ENCODE measurements around the gene SSTR4. TPM values are rescaled to one million over a fixed set of nuclear protein-coding genes. Genes with fewer than 3 reads are reported as not detected.

SSTR4 gene
- total and polyA plus RNA-seq, 2 of the 13 experiments (the other 11 are each of a cell fraction or from before 2014, with no cell fraction given), result not detected

DNA sequence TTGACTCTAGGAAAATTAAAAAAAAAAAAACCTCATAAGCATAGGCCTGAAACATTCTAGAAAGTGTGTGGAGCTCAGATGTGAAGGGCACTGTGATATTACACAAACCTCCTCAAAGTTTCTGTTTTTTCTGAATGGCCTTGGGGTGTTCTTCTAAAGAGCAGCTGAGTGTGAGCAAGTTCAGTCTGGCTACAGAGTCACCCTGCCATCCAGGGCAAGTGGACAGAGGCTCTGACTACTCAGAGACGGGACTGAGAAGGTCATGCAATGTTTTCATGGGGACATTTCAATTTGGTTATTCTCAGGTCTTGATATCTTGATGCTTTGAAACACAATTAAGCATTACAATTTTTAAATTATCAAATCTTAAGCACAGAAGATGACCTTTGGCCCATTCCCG, 36.6 kb upstream of the SSTR4 start:
- BruUV-seq (replicated peaks), result no TSS peak
- ATAC-seq, result no peak
- Histone ChIP-seq H4K20me1 (ENCODE audit: insufficient read depth, low read length) (no peaks in the 10 kb centered on the region), H3K27ac (ENCODE audit: extremely low read length, insufficient read depth, low read length) (no peak overlapping the region), H3K4me2 (ENCODE audit: low read depth, low read length) (no peak overlapping the region), H3K4me3 (replicated peaks in 1 of 3; ENCODE audit: insufficient read depth in 1 of 3, low read depth in 2 of 3, low read length in 3 of 3) (no peak overlapping the region), H2AFZ (ENCODE audit: low read length) (no peak overlapping the region), H3K79me2 (ENCODE audit: insufficient read depth, low read length) (no peaks in the 10 kb centered on the region), H3K36me3 (replicated peaks in 1 of 2; ENCODE audit: control insufficient read depth in 1 of 2, insufficient read depth in 2 of 2, low read length in 2 of 2) (no peaks in the 10 kb centered on the region), H3K4me1 (ENCODE audit: insufficient read depth, low read length) (no peaks in the 10 kb centered on the region), H3K9me3 (ENCODE audit: low read length) (no peaks in the 10 kb centered on the region), H3K27me3 (ENCODE audit: control insufficient read depth in 1 of 2, insufficient read depth in 2 of 2, low read length in 2 of 2) (no peaks in the 10 kb centered on the region; a peak in 1 of 5 replicates), H3K9ac (ENCODE audit: insufficient read depth, low read depth, low read length) (no peak overlapping the region)
- DNase-seq (ENCODE audit: low spot score), result no peak
- WGBS (ENCODE audit: low lambda C conversion rate), result 1% methylated on average over 2 of the region's 2 CpGs
- TF ChIP-seq NFIC (IDR thresholded peaks at IDR 0.05; ENCODE audit: low read length) (no peak), JDP2 (CRISPR knock-in tag; IDR thresholded peaks at IDR 0.05; ENCODE audit: borderline replicate concordance) (no peak), ARNT (IDR thresholded peaks at IDR 0.05) (no peak)
- POLR2A ChIA-PET, result no interaction called here
- no peak for FAIRE-seq
- CTCF ChIA-PET (ENCODE audit: low intra/inter-chr PET ratio, low total read pairs), result no interaction called here
- in situ Hi-C loops (cut with HindIII; ENCODE audit: extremely low pct_ligation_motif_present, low pct_unique_long_range_greater_than_20kb) (loop anchor here (25.0 kb wide), 1 partner anchor 661 kb away; no protein-coding TSS in a partner anchor), intact Hi-C loops (cut with micrococcal nuclease; ENCODE audit: unreplicated experiment) (no loop called here)

- CTCF ChIA-PET (ENCODE audit: low intra/inter-chr PET ratio, low total read pairs), result no interaction called here
- Histone ChIP-seq H3K36me3 (replicated peaks in 1 of 2; ENCODE audit: control insufficient read depth in 1 of 2, insufficient read depth in 2 of 2, low read length in 2 of 2) (no peaks in the 10 kb centered on the region), H3K4me2 (ENCODE audit: low read depth, low read length) (no peak overlapping the region), H3K27me3 (ENCODE audit: control insufficient read depth in 1 of 2, insufficient read depth in 2 of 2, low read length in 2 of 2) (no peaks in the 10 kb centered on the region; a peak in 1 of 5 replicates), H3K9me3 (ENCODE audit: low read length) (no peaks in the 10 kb centered on the region), H2AFZ (ENCODE audit: low read length) (no peak overlapping the region), H3K4me3 (replicated peaks in 1 of 3; ENCODE audit: insufficient read depth in 1 of 3, low read depth in 2 of 3, low read length in 3 of 3) (no peak overlapping the region), H3K4me1 (ENCODE audit: insufficient read depth, low read length) (no peaks in the 10 kb centered on the region), H3K27ac (ENCODE audit: extremely low read length, insufficient read depth, low read length) (no peak overlapping the region), H4K20me1 (ENCODE audit: insufficient read depth, low read length) (no peaks in the 10 kb centered on the region), H3K79me2 (ENCODE audit: insufficient read depth, low read length) (no peaks in the 10 kb centered on the region), H3K9ac (ENCODE audit: insufficient read depth, low read depth, low read length) (no peak overlapping the region)
- in situ Hi-C loops (cut with HindIII; ENCODE audit: extremely low pct_ligation_motif_present, low pct_unique_long_range_greater_than_20kb), result loop anchor here (25.0 kb wide), 1 partner anchor 662 kb away; no protein-coding TSS in a partner anchor
- no peak for DNase-seq (ENCODE audit: low spot score)
- intact Hi-C loops (cut with micrococcal nuclease; ENCODE audit: unreplicated experiment), result no loop called here
- TF ChIP-seq FOXO1 (CRISPR knock-in tag; IDR thresholded peaks at IDR 0.05) (no peak), ZNF724P (CRISPR knock-in tag; IDR thresholded peaks at IDR 0.05; ENCODE audit: borderline replicate concordance) (no peak), SETDB1 (CRISPR knock-in tag; IDR thresholded peaks at IDR 0.05; ENCODE audit: borderline replicate concordance) (no peak), ZNF12 (CRISPR knock-in tag; IDR thresholded peaks at IDR 0.05) (no peak), ATF7-NPFF (CRISPR knock-in tag; IDR thresholded peaks at IDR 0.05; ENCODE audit: low read depth) (no peak), ZSCAN9 (CRISPR knock-in tag; IDR thresholded peaks at IDR 0.05; ENCODE audit: borderline replicate concordance) (no peak), ZFP36L1 (CRISPR knock-in tag; IDR thresholded peaks at IDR 0.05) (no peak), ZBTB46 (CRISPR knock-in tag; IDR thresholded peaks at IDR 0.05; ENCODE audit: borderline replicate concordance) (no peak), ZNF790 (CRISPR knock-in tag; IDR thresholded peaks at IDR 0.05; ENCODE audit: borderline replicate concordance) (no peak), PHF20 (CRISPR knock-in tag; IDR thresholded peaks at IDR 0.05) (no peak)
- 12% methylated on average over 4 of the region's 4 CpGs for WGBS (ENCODE audit: low lambda C conversion rate)
- POLR2A ChIA-PET, result no interaction called here
- FAIRE-seq, result no peak
- no TSS peak for BruUV-seq (replicated peaks)
- no peak for ATAC-seq
Observed at GRCh38 chr20:22999756-23000155, 35.4 kb upstream of the SSTR4 start.

Data from HepG2 (cell line).